Liver (tissue), 9 donors: ENCODE measurements around the gene IRF8. TPM values are rescaled to one million over a fixed set of nuclear protein-coding genes. Genes with fewer than 3 reads are reported as not detected.

ENCODE experiments used
- DNase-seq: peaks from one replicate; pipeline ENCODE4 v3.0.0-alpha.2; 2017; ENCODE audit warnings: low spot score
- H3K27ac ChIP-seq, 2 donors: one replicate each; pipeline ENCODE4 v1.7.0; 2013; ENCODE audit warnings: inconsistent platforms in 2 of 2, low read length in 2 of 2, control low read depth in 1 of 2, low read depth in 1 of 2, mild to moderate bottlenecking in 1 of 2
- H3K27me3 ChIP-seq, 4 donors: one replicate each; pipeline versions ENCODE4 v1.6.1 to v1.7.0; 2013; ENCODE audit warnings: low read length in 3 of 4, inconsistent platforms in 1 of 4, mild to moderate bottlenecking in 1 of 4, moderate library complexity in 1 of 4; ENCODE audit not compliant: control insufficient read depth in 4 of 4, insufficient read depth in 4 of 4
- H3K36me3 ChIP-seq, 4 donors: one replicate each; pipeline versions ENCODE4 v1.6.1 to v1.7.0; 2013; ENCODE audit warnings: low read length in 3 of 4, mild to moderate bottlenecking in 3 of 4, low read depth in 1 of 4, moderate library complexity in 1 of 4; ENCODE audit not compliant: control insufficient read depth in 4 of 4, insufficient read depth in 3 of 4
- H3K4me1 ChIP-seq, 4 donors: one replicate each; pipeline versions ENCODE4 v1.6.1 to v1.7.0; 2013; ENCODE audit warnings: low read length in 3 of 4, mild to moderate bottlenecking in 3 of 4, moderate library complexity in 1 of 4; ENCODE audit not compliant: control insufficient read depth in 4 of 4, insufficient read depth in 4 of 4
- H3K4me3 ChIP-seq, 3 donors: one replicate each; pipeline versions ENCODE4 v1.6.1 to v1.7.0; 2013; ENCODE audit warnings: low read length in 3 of 3, control low read depth in 1 of 3, low read depth in 1 of 3, mild to moderate bottlenecking in 1 of 3
- H3K9ac ChIP-seq, 2 donors: one replicate each; pipeline ENCODE4 v1.7.0; 2013; ENCODE audit warnings: low read length in 2 of 2, mild to moderate bottlenecking in 2 of 2, moderate library complexity in 2 of 2, control low read depth in 1 of 2, low read depth in 1 of 2
- H3K9me3 ChIP-seq, 4 donors: one replicate each; pipeline versions ENCODE4 v1.6.1 to v1.7.0; 2013; ENCODE audit warnings: low read length in 3 of 4; ENCODE audit not compliant: control insufficient read depth in 4 of 4
- ATF3 ChIP-seq: IDR thresholded peaks from 2 replicates; pipeline ENCODE4 v1.6.1; 2016; ENCODE audit warnings: antibody characterized with exemption
- CTCF ChIP-seq: fragments of 150-350 bp; IDR thresholded peaks from 2 replicates; pipeline ENCODE4 v1.5.1; 2017; ENCODE audit warnings: improper control_type of control experiment, low read depth, low read length; ENCODE audit not compliant: missing input control
- EGR1 ChIP-seq, 2 donors: IDR thresholded peaks; 2 replicates each; pipeline ENCODE4 v1.6.1; 2016 to 2018; ENCODE audit warnings: antibody characterized with exemption in 2 of 2, low read depth in 2 of 2
- FOXA1 ChIP-seq: IDR thresholded peaks from 2 replicates; pipeline ENCODE4 v1.6.1; 2016; ENCODE audit warnings: antibody characterized with exemption
- FOXA2 ChIP-seq: IDR thresholded peaks from 2 replicates; pipeline ENCODE4 v1.6.1; 2016; ENCODE audit warnings: antibody characterized with exemption
- GABPA ChIP-seq, 2 donors: IDR thresholded peaks in 1 of 2; conservative IDR thresholded peaks in 1 of 2; 2 replicates each; pipeline ENCODE4 v1.6.1; 2016; ENCODE audit warnings: antibody characterized with exemption in 2 of 2, mild to moderate bottlenecking in 1 of 2, moderate library complexity in 1 of 2
- HNF4A ChIP-seq, 2 donors: conservative IDR thresholded peaks; 2 replicates each; pipeline ENCODE4 v1.6.1; 2016; ENCODE audit warnings: antibody characterized with exemption in 2 of 2, mild to moderate bottlenecking in 2 of 2
- HNF4G ChIP-seq: IDR thresholded peaks from 2 replicates; pipeline ENCODE4 v1.6.1; 2016; ENCODE audit warnings: antibody characterized with exemption
- JUND ChIP-seq, 2 donors: IDR thresholded peaks; 2 replicates each; pipeline ENCODE4 v1.6.1; 2016; ENCODE audit warnings: antibody characterized with exemption in 2 of 2
- MAX ChIP-seq: IDR thresholded peaks from 2 replicates; pipeline ENCODE4 v1.6.1; 2016; ENCODE audit warnings: antibody characterized with exemption
- NR2F2 ChIP-seq: IDR thresholded peaks from 2 replicates; pipeline ENCODE4 v1.6.1; 2016; ENCODE audit warnings: antibody characterized with exemption
- RAD21 ChIP-seq, 2 donors: IDR thresholded peaks; 2 replicates each; pipeline ENCODE4 v1.6.1; 2016; ENCODE audit warnings: antibody characterized with exemption in 2 of 2, mild to moderate bottlenecking in 2 of 2
- REST ChIP-seq: IDR thresholded peaks from 2 replicates; pipeline ENCODE4 v1.6.1; 2016; ENCODE audit warnings: antibody characterized with exemption, mild to moderate bottlenecking
- RXRA ChIP-seq, 2 donors: IDR thresholded peaks; 2 replicates each; pipeline ENCODE4 v1.6.1; 2017 to 2018; ENCODE audit warnings: antibody characterized with exemption in 2 of 2, mild to moderate bottlenecking in 1 of 2
- SP1 ChIP-seq: IDR thresholded peaks from 2 replicates; pipeline ENCODE4 v1.6.1; 2018; ENCODE audit warnings: antibody characterized with exemption, mild to moderate bottlenecking
- TAF1 ChIP-seq: conservative IDR thresholded peaks from 2 replicates; pipeline ENCODE4 v1.6.1; 2016; ENCODE audit warnings: antibody characterized with exemption, mild to moderate bottlenecking
- YY1 ChIP-seq: IDR thresholded peaks from 2 replicates; pipeline ENCODE4 v1.6.1; 2016; ENCODE audit warnings: antibody characterized with exemption, mild to moderate bottlenecking
- ZBTB33 ChIP-seq: IDR thresholded peaks from 2 replicates; pipeline ENCODE4 v1.6.1; 2016; ENCODE audit warnings: antibody characterized with exemption
- WGBS: extraction: QIAGEN DNeasy Blood & Tissue Kit; methylation state at CpG from one replicate; pipeline ENCODE4 v1.1.7; 2013; 5-methylcytosine and 5-hydroxymethylcytosine counted together
- polyA plus RNA-seq, 2 donors: library from polyadenylated mRNA; stranded (reverse) in 1 of 2; unstranded in 1 of 2; fragments of 200-250 nt in 1 of 2; fragments of >200 nt in 1 of 2; fragmentation: Nextera tagmentation in 1 of 2; extraction: Ambion mirVana in 1 of 2; gene quantifications; one replicate each; pipeline versions ENCODE4 v1.2.1 to v1.2.3, GENCODE V29; 2013 to 2015
- total RNA-seq, 2 donors: library from RNA; depleted of rRNA; stranded (reverse); fragments of >200 nt; gene quantifications; one replicate each; pipeline ENCODE4 v1.2.3, GENCODE V29; 2014
- donor health status: healthy.
- donor health status: healthy.
- donor health status: healthy.
- donor health status: healthy.
- donor health status: healthy.

The IRF8 gene
- total and polyA plus RNA-seq, 4 donors = 5.1 to 25.8 (median 12.3) TPM

- peak overlapping the region; percentile 88 to 97 for H3K27ac ChIP-seq
- no peaks in the 10 kb centered on the region for H3K9me3 ChIP-seq
- peak; percentile 83 to 90 for TF ChIP-seq HNF4A (conservative IDR thresholded peaks at IDR 0.05)
- no peak for TF ChIP-seq EGR1 (IDR thresholded peaks at IDR 0.05; ENCODE audit: low read depth in 2 of 2)
- TF ChIP-seq YY1 = peak; percentile 68
- TF ChIP-seq NR2F2 = peak; percentile 86
- peak; percentile 84 for TF ChIP-seq HNF4G
- no peak for TF ChIP-seq GABPA (IDR thresholded peaks at IDR 0.05 in 1 of 2, conservative IDR thresholded peaks at IDR 0.05 in 1 of 2)
- TF ChIP-seq ZBTB33 = peak; percentile 68
- no peak for TF ChIP-seq FOXA2
- TF ChIP-seq SP1 = peak; percentile 79
- peak; percentile 90 for TF ChIP-seq ATF3
- TF ChIP-seq TAF1 = no peak
- TF ChIP-seq RXRA (IDR thresholded peaks at IDR 0.05) = peak; percentile 82 to 86
- peak; percentile 33 to 52 for TF ChIP-seq JUND (IDR thresholded peaks at IDR 0.05)
- TF ChIP-seq REST = peak; percentile 47
- TF ChIP-seq MAX = peak; percentile 95
- peak; percentile 18 to 48 for TF ChIP-seq RAD21 (IDR thresholded peaks at IDR 0.05)
- TF ChIP-seq CTCF = no peak
- no peak for TF ChIP-seq FOXA1
- H3K4me1 ChIP-seq = peaks cover 4 to 37% (median 22%) of the 10 kb centered on the region in 4 donors
- H3K27me3 ChIP-seq = no peaks in the 10 kb centered on the region
- H3K4me3 ChIP-seq = no peak overlapping the region
- no peaks in the 10 kb centered on the region for H3K36me3 ChIP-seq
- 31% methylated on average over 5 of the region's 5 CpGs for WGBS
- no peak overlapping the region for H3K9ac ChIP-seq
- DNase-seq = no peak
Observed at GRCh38 chr16:85850344-85850880, 48.5 kb upstream of the IRF8 start.
